GM18951 (cell line): ENCODE measurements around the gene TOM1L1.

Source experiments
- POLR2A ChIP-seq: IDR thresholded peaks from 4 replicates; pipeline ENCODE4 v1.6.1; 2011; ENCODE audit warnings: mild to moderate bottlenecking; ENCODE audit not compliant: insufficient read length, insufficient read depth; ENCODE audit errors: extremely low read depth
- in situ Hi-C: fragments of 300-500 bp; cut with MboI; formaldehyde crosslinking; loops from one replicate; pipeline ENCODE4 v1.12.0; 2022; ENCODE audit warnings: low sequenced_read_pairs, mixed read lengths, inconsistent platforms; ENCODE audit not compliant: unreplicated experiment

TOM1L1 gene

GRCh38 chr17:54972406-54973138 is 71.9 kb downstream of the TOM1L1 start:
- no peak for TF ChIP-seq POLR2A
- in situ Hi-C loops, result no loop called here

DNA sequence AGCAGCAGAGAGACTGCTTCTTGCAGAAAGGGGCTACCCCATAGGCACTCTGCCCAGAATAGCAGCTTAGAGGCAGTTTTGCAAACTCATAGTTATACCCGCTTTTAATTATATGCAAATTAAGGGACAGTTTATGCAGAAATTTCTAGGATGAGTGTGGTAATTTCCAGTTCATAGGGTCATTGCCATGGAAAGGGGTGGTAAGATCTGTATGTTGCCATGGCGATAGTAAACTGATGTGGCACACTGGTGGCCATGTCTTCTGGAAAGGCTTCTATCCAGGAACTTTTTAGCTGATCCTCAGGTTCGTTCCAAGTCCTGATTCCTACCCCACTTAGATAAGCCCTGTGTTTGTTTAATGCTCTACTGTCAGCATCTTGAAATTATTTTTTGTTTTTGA is 74.1 kb downstream of the TOM1L1 start:
- no peak for TF ChIP-seq POLR2A

DNA sequence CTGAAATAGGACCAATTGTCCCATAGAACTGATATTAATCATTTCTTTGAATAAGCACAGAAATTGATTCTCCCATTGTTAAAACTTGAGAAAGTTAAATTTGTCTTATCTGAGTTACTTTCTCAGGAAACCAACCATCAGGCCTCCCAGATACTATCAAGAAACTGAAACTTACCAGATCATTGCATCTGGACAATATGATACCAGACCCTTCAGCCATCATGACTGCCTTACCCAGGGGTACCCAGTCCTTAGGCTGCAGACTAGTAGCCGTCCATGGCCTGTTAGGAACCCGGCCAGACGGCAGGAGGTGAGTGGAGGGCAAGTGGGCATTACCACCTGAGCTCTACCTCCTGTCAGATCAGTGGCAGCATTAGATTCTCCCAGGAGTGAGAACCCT is 75.7 kb downstream of the TOM1L1 start:
- TF ChIP-seq POLR2A, result no peak
- in situ Hi-C loops, result loop anchor here (25.0 kb wide), 1 partner anchor 536 kb away; the partner anchor contains the start of gene SMIM36

More for the DNA sequence above, 74.1 kb downstream of the TOM1L1 start:
- in situ Hi-C loops, result loop anchor here (25.0 kb wide), 1 partner anchor 538 kb away; the partner anchor contains the start of gene SMIM36

DNA sequence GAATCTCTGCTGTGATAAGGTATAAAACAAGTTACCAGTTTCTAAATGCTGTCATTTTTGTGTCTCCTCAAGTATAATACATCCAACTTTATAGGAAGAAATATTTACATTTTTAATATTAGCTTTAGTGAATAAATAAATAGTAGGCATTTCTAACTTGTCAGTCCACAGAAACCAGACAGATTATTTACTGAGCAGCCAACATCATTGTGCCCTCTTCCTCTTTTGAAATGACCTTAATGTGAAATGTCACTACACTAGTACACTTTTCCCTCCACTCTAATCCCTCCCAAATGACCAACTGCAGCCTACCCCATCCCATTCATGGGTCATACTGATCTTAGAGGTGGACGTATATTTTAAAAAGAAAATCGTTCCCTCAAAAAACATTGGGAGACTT is 77.1 kb downstream of the TOM1L1 start:
- in situ Hi-C loops, result loop anchor here (25.0 kb wide), 1 partner anchor 535 kb away; the partner anchor contains the start of gene SMIM36
- no peak for TF ChIP-seq POLR2A

GRCh38 chr17:54979657-54980056 is 79.0 kb downstream of the TOM1L1 start:
- in situ Hi-C loops, result loop anchor here (25.0 kb wide), 1 partner anchor 533 kb away; the partner anchor contains the start of gene SMIM36
- no peak for TF ChIP-seq POLR2A

DNA sequence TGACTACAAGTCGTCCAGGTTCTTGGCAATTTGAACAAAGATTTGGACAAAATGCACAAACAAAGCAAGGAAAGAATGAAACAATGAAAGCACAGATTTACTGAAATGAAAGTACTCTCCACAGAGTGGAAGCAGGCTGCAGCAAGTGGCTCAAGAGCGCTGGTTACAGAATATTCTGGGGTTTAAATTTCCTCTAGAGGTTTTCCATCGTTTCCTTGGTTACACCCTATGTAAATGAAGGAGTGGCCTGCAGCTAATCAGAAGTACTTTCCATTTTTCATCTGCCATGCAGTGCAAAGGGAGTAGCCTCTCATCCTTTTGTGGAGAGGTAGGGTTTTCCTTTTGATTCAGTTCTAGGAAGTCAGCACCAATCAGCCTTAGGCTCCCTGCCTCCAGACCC is 79.7 kb downstream of the TOM1L1 start:
- no peak for TF ChIP-seq POLR2A

DNA sequence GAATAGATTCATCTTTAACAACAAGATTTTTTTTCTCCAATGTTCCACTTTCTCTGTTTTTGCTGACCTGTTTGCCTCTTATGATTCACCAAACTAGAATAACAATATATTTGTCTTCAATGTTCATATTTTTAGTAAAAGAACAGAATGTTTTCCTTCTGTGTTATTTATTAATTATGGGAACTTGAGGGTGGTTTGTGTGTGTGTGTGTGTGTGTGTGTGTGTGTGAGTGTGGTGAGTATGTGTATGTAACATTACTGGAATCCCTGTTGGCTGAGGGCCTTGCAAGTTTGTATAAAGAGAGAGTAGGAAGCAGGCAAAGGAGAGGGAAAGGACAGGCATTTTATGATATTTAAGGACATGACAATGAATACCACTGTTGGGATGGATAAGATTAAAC is 81.7 kb downstream of the TOM1L1 start:
- TF ChIP-seq POLR2A, result no peak
- in situ Hi-C loops, result loop anchor here (25.0 kb wide), 1 partner anchor 530 kb away; the partner anchor contains the start of gene SMIM36

More for the DNA sequence above, 79.7 kb downstream of the TOM1L1 start:
- in situ Hi-C loops, result loop anchor here (25.0 kb wide), 1 partner anchor 532 kb away; the partner anchor contains the start of gene SMIM36

- no peak for TF ChIP-seq POLR2A
- in situ Hi-C loops, result loop anchor here (25.0 kb wide), 1 partner anchor 529 kb away; the partner anchor contains the start of gene SMIM36
These were observed 82.6 kb downstream of the TOM1L1 start for GRCh38 chr17:54983260-54983659.

DNA sequence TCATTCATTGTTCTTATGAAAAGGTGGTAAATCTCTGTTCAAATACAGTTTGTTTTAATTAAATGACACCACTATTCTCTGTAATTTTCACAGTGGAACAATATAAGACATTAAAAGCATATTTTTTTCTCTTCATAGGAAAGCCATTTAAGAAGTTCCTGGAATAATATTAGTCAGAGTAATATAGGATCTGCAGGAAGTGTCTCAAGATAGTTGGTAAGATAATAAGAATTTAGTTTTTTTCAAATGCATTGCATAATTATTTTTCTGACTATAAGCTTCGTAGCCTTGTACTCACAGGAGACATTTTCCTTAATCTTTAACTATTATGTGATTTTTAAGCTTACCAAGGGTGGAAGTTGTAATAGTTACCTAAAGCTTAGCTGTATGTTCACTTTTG is 84.8 kb downstream of the TOM1L1 start:
- no peak for TF ChIP-seq POLR2A
- in situ Hi-C loops, result loop anchor here (25.0 kb wide), 1 partner anchor 527 kb away; the partner anchor contains the start of gene SMIM36

- TF ChIP-seq POLR2A, result no peak
- in situ Hi-C loops, result loop anchor here (10.0 to 25.0 kb wide), 2 partner anchors 305 to 522 kb away; partner anchors contain the start of gene SMIM36
These were observed 89.5 kb downstream of the TOM1L1 start for GRCh38 chr17:54990118-54990517.

GRCh38 chr17:54991567-54991966 is 90.9 kb downstream of the TOM1L1 start:
- TF ChIP-seq POLR2A, result no peak
- in situ Hi-C loops, result loop anchor here (10.0 to 25.0 kb wide), 2 partner anchors 303 to 521 kb away; partner anchors contain the start of gene SMIM36

GRCh38 chr17:54992797-54993639 is 92.4 kb downstream of the TOM1L1 start:
- in situ Hi-C loops, result loop anchor here (10.0 to 25.0 kb wide), 2 partner anchors 302 to 519 kb away; partner anchors contain the start of gene SMIM36

DNA sequence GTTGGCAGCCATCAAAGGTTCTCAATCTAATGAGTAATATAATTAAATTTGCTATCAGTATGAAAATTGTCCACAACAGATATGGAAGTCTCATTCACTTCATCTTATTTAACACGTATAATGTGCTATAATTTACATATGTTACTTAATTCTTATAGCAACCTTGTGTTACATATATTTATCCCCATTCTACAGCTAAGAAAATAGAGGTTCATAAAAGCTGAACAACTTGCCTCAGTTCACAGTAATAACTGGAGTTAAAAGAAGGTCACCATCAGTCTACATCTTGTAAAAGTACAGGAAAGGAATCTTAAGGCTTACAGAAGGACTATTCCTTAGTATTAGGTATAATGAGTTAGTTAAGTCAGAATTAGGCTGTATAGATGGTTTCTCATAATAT is 95.8 kb downstream of the TOM1L1 start:
- TF ChIP-seq POLR2A, result no peak

More at GRCh38 chr17:54992797-54993639, 92.4 kb downstream of the TOM1L1 start:
- no peak for TF ChIP-seq POLR2A

DNA sequence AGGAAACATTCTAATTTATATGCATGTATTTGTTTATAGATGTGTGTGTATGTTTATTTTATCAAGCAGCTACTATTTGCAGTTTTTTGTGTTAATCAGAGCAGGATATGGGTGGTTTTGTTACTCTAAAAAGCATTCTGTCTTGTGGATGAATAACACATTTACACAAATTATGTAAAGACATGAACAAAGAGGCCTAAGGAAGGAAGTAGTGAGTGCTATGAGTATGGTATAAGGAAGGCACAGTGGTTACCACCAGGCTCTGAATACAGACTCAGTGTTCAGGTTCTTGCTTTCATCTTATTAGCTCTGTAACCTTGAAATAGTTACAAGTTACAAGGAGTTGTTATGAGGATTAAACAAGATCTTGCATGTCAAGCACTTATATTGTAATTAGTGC is 101.8 kb downstream of the TOM1L1 start:
- TF ChIP-seq POLR2A, result no peak
- in situ Hi-C loops, result no loop called here

More for the DNA sequence above, 95.8 kb downstream of the TOM1L1 start:
- in situ Hi-C loops, result loop anchor here (10.0 to 25.0 kb wide), 2 partner anchors 298 to 516 kb away; partner anchors contain the start of gene SMIM36
